ENCODE results near the gene GLI1. TPM values are rescaled to one million over a fixed set of nuclear protein-coding genes. Genes with fewer than 3 reads are reported as not detected.
"Not testable (repeated sequence)": the region's sequence is repeated elsewhere in the genome, so short reads cannot be mapped to it uniquely, and the experiment has no call there.

GLI1 gene
- 1.5 and 2.5 TPM in 2 replicates for total RNA-seq

GRCh38 chr12:57459750-57460467, at the start of gene GLI1:
GLI1 (plus strand) TSS chr12:57459785; CDS start chr12:57463692, 3,907 bp downstream.
- H3K27ac Mint-ChIP-seq = peak within 1 kb of the TSS; percentile 93
- H3K9me3 Mint-ChIP-seq = no peaks in the 10 kb centered on the region
- no peak for DNase-seq (ENCODE audit: low spot score)
- peaks cover 66% of the 10 kb centered on the region for H3K4me1 Mint-ChIP-seq (ENCODE audit: low read depth)
- H3K4me3 Mint-ChIP-seq = peak within 1 kb of the TSS; percentile 94
- no peaks in the 10 kb centered on the region for H3K36me3 Mint-ChIP-seq (ENCODE audit: low read depth)
- peaks cover 21% of the 10 kb centered on the region for H3K27me3 Mint-ChIP-seq (ENCODE audit: insufficient read depth)
- intact Hi-C loops (cut with micrococcal nuclease) = loop anchor here (1.0 kb wide), 9 partner anchors 27 to 247 kb away; partner anchors contain the start of genes DCTN2, DDIT3 and R3HDM2

DNA sequence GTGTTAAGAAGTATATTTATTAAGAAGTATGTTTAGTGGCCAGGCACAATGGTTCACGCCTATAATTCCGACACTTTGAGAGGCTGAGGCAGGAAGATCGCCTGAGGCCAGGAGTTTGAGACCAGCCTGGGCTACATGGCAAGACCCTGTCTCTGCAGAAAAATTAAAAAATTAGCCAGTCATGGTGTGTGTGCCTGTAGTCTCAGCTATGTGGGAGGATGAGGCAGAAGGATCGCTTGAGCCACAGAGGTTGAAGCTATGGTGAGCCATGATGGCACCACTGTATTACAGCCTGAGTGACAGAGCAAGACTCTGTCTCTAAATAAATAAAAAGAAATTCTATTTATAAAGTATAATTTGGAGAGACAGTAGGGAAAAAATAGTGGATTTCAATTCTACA, 49.1 kb upstream of the GLI1 start:
- intact Hi-C loops (cut with micrococcal nuclease) = no loop called here
- H3K4me1 Mint-ChIP-seq (ENCODE audit: low read depth) = no peaks in the 10 kb centered on the region
- H3K36me3 Mint-ChIP-seq (ENCODE audit: low read depth) = peaks cover 5% of the 10 kb centered on the region
- H3K4me3 Mint-ChIP-seq = no peak overlapping the region
- H3K27ac Mint-ChIP-seq = no peak overlapping the region
- no peaks in the 10 kb centered on the region for H3K9me3 Mint-ChIP-seq
- H3K27me3 Mint-ChIP-seq (ENCODE audit: insufficient read depth) = no peaks in the 10 kb centered on the region
- no peak for DNase-seq (ENCODE audit: low spot score)

DNA sequence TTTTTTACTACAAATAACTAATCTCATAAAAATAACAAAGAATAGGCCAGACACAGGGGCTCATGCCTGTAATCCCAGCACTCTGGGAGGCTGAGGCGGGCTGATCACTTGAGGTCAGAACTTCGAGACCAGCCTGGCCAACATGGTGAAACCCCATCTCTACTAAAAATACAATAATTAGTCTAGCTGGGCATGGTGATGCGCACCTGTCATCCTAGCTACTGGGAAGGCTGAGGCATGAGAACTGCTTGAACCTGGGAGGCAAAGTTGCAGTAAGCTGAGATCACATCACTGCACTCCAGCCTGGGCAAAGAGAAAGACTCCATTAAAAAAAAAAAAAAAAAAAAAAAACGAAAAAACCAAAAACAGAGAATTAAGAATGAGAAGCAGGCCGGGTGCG, 45.4 kb upstream of the GLI1 start:
- H3K9me3 Mint-ChIP-seq; DNase-seq (ENCODE audit: low spot score); H3K27ac Mint-ChIP-seq; H3K4me3 Mint-ChIP-seq; H3K27me3 Mint-ChIP-seq (ENCODE audit: insufficient read depth); intact Hi-C loops (cut with micrococcal nuclease); H3K36me3 Mint-ChIP-seq (ENCODE audit: low read depth); H3K4me1 Mint-ChIP-seq (ENCODE audit: low read depth): not testable (repeated sequence)

GRCh38 chr12:57415088-57415487, 44.5 kb upstream of the GLI1 start:
- DNase-seq (ENCODE audit: low spot score) = no peak
- no peak overlapping the region for H3K4me3 Mint-ChIP-seq
- H3K36me3 Mint-ChIP-seq (ENCODE audit: low read depth) = peaks cover 8% of the 10 kb centered on the region
- no peaks in the 10 kb centered on the region for H3K27me3 Mint-ChIP-seq (ENCODE audit: insufficient read depth)
- no peaks in the 10 kb centered on the region for H3K9me3 Mint-ChIP-seq
- H3K27ac Mint-ChIP-seq = no peak overlapping the region
- intact Hi-C loops (cut with micrococcal nuclease) = no loop called here
- H3K4me1 Mint-ChIP-seq (ENCODE audit: low read depth) = no peaks in the 10 kb centered on the region

DNA sequence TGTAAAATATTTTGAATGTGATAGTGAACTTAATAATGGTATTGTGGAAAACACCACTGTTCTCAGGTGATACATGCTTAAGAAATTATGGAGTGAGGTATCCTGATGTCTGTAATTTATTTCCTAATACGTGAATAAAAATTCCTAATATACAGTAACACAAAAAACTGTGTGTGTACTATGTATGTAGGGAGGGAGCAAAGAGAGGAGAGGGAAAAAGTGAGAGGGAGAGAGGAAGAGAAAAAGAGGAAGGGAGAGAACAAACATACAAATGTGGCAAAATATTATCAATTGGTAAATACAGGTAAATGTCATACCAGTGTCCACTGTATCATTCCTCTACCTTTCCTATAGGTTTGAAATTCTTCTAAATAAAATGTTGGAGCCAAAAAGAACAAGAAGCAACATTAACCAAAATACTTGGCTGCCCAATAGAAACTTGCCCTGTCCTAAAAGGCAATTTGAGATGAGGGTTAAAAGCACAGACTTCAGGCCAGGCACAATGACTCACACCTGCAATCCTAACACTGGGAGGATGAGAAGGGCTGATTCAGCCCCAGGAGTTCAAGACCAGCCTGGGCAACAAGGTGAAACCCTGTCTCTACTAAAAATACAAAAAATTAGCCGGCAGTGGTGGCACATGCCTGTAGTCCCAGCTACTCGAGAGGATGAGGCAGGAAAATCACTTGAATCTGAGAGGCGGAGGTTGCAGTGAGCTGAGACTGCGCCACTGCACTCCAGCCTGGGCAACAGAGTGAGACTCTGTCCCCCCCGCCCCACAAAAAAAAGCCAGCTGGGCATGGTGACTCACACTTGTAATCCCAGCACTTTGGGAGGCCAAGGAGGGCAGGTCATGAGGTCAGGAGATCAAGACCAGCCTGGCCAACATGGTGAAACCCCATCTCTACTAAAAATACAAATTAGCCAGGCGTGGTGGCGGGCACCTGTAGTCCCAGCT, 43.3 kb upstream of the GLI1 start:
- no peak overlapping the region for H3K4me3 Mint-ChIP-seq
- H3K27ac Mint-ChIP-seq = no peak overlapping the region
- H3K9me3 Mint-ChIP-seq = no peaks in the 10 kb centered on the region
- intact Hi-C loops (cut with micrococcal nuclease) = no loop called here
- no peaks in the 10 kb centered on the region for H3K27me3 Mint-ChIP-seq (ENCODE audit: insufficient read depth)
- DNase-seq (ENCODE audit: low spot score) = no peak
- H3K36me3 Mint-ChIP-seq (ENCODE audit: low read depth) = peaks cover 13% of the 10 kb centered on the region
- H3K4me1 Mint-ChIP-seq (ENCODE audit: low read depth) = peaks cover 4% of the 10 kb centered on the region

DNA sequence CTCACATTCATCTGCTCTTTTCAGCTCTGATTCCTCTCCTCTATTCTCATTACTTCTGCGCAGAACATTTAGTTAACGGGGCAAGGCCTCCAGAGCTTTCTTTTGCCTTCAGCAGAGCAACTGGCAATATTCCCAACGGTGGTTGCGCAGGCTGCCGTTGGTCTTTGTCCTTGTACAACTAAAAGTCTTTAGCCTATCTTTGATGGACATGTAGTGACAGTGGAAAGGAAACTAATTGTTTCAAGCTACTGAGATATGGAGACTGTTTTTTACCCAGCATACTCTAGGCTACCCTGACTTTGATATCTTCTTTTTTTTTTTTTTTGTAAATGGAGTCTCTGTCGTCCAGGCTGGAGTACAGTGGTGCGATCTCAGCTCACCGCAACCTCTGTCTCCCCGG, 41.3 kb upstream of the GLI1 start:
- intact Hi-C loops (cut with micrococcal nuclease) = no loop called here
- Mint-ChIP-seq H3K27me3 (ENCODE audit: insufficient read depth) (no peaks in the 10 kb centered on the region), H3K4me1 (ENCODE audit: low read depth) (peaks cover 4% of the 10 kb centered on the region), H3K4me3 (no peak overlapping the region), H3K9me3 (no peaks in the 10 kb centered on the region), H3K36me3 (ENCODE audit: low read depth) (peaks cover 20% of the 10 kb centered on the region), H3K27ac (no peak overlapping the region)
- DNase-seq (ENCODE audit: low spot score) = no peak

DNA sequence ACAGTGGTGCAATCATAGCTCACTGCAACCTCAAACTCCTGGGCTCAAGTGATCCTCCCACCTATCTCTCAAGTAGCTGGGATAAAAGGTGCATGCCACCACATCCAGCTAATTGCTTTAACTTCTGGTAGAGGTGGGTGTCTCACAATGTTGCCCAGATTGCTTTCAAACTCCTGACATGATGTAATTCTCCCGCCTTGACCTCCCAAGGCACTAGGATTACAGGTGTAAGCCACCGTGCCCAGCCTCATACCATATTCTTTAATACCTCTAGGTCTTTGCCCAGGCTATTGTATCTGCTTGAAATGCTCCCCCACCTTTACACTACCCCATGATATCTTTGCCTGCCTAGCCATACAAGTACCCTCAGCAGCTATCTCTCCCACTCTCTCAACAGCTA, 40.1 kb upstream of the GLI1 start:
- Mint-ChIP-seq H3K4me1 (ENCODE audit: low read depth) (peaks cover 4% of the 10 kb centered on the region), H3K9me3 (no peaks in the 10 kb centered on the region), H3K27me3 (ENCODE audit: insufficient read depth) (no peaks in the 10 kb centered on the region), H3K27ac (no peak overlapping the region), H3K36me3 (ENCODE audit: low read depth) (peaks cover 22% of the 10 kb centered on the region), H3K4me3 (no peak overlapping the region)
- no peak for DNase-seq (ENCODE audit: low spot score)
- intact Hi-C loops (cut with micrococcal nuclease) = no loop called here

- H3K27me3 Mint-ChIP-seq (ENCODE audit: insufficient read depth) = no peaks in the 10 kb centered on the region
- peaks cover 24% of the 10 kb centered on the region for H3K36me3 Mint-ChIP-seq (ENCODE audit: low read depth)
- peaks cover 4% of the 10 kb centered on the region for H3K4me1 Mint-ChIP-seq (ENCODE audit: low read depth)
Observed at GRCh38 chr12:57420482-57420881, 39.1 kb upstream of the GLI1 start.

DNA sequence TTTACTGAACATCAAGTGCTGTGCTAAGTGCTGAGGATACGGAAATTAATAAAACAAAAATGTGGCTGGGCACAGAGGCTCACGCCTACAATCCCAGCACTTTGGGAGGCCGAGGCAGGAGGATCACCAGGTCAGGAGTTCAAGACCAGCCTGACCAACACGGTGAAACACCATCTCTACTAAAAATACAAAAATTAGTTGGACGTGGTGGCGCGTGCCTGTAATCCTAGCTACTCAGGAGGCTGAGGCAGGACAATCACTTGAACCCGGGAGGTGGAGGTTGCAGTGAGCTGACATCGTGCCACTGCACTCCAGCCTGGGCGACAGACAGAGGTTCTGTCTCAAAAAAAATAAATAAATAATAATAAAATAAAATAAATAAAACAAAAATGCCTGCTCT, 32.6 kb upstream of the GLI1 start:
- H3K27ac Mint-ChIP-seq; H3K27me3 Mint-ChIP-seq (ENCODE audit: insufficient read depth); H3K9me3 Mint-ChIP-seq; H3K4me3 Mint-ChIP-seq; DNase-seq (ENCODE audit: low spot score); intact Hi-C loops (cut with micrococcal nuclease): not testable (repeated sequence)
- Mint-ChIP-seq H3K4me1 (ENCODE audit: low read depth) (peaks cover 29% of the 10 kb centered on the region), H3K36me3 (ENCODE audit: low read depth) (peaks cover 19% of the 10 kb centered on the region)

More at GRCh38 chr12:57420482-57420881, 39.1 kb upstream of the GLI1 start:
- Mint-ChIP-seq H3K27ac (no peak overlapping the region), H3K4me3 (no peak overlapping the region), H3K9me3 (no peaks in the 10 kb centered on the region)
- intact Hi-C loops (cut with micrococcal nuclease) = no loop called here
- no peak for DNase-seq (ENCODE audit: low spot score)

DNA sequence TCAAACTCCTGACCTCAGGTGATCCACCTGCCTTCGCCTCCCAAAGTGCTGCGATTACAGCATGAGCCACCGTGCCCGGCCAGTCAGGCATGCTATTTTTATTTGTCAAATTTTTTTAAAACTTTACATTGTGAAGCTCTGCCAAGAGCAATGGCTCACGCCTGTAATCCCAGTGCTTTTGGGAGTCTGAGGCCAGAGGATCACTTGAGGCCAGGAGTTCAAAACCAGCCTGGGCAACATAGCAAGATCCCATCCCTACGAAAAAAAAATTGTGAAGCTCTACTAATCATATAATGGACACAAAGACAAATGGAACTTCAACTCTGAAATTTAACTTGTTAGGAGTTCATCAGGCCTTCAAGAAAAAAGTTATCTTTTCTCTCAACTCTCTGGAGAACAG, 30.6 kb upstream of the GLI1 start:
- no peak for DNase-seq (ENCODE audit: low spot score)
- Mint-ChIP-seq H3K27me3 (ENCODE audit: insufficient read depth) (no peaks in the 10 kb centered on the region), H3K4me1 (ENCODE audit: low read depth) (peaks cover 29% of the 10 kb centered on the region), H3K27ac (peak overlapping the region; percentile 80), H3K36me3 (ENCODE audit: low read depth) (peaks cover 11% of the 10 kb centered on the region), H3K9me3 (no peaks in the 10 kb centered on the region), H3K4me3 (peak overlapping the region; percentile 82)
- intact Hi-C loops (cut with micrococcal nuclease) = no loop called here

GRCh38 chr12:57429473-57430111, 30.0 kb upstream of the GLI1 start:
- peak overlapping the region; percentile 98 for H3K4me3 Mint-ChIP-seq
- peaks cover 8% of the 10 kb centered on the region for H3K36me3 Mint-ChIP-seq (ENCODE audit: low read depth)
- DNase-seq (ENCODE audit: low spot score) = no peak
- intact Hi-C loops (cut with micrococcal nuclease) = loop anchor here (2.0 kb wide), 1 partner anchor 59 kb away; the partner anchor contains the start of gene MARS1
- H3K27me3 Mint-ChIP-seq (ENCODE audit: insufficient read depth) = no peaks in the 10 kb centered on the region
- peak overlapping the region; percentile 99 for H3K27ac Mint-ChIP-seq
- H3K4me1 Mint-ChIP-seq (ENCODE audit: low read depth) = peaks cover 29% of the 10 kb centered on the region
- H3K9me3 Mint-ChIP-seq = no peaks in the 10 kb centered on the region

GRCh38 chr12:57430112-57430930, 29.3 kb upstream of the GLI1 start:
- Mint-ChIP-seq H3K4me1 (ENCODE audit: low read depth) (peaks cover 32% of the 10 kb centered on the region), H3K27me3 (ENCODE audit: insufficient read depth) (no peaks in the 10 kb centered on the region), H3K9me3 (no peaks in the 10 kb centered on the region), H3K36me3 (ENCODE audit: low read depth) (peaks cover 7% of the 10 kb centered on the region), H3K27ac (peak overlapping the region; percentile 99), H3K4me3 (peak overlapping the region; percentile 98)
- DNase-seq (ENCODE audit: low spot score) = peak; percentile 57
- intact Hi-C loops (cut with micrococcal nuclease) = loop anchor here (2.0 kb wide), 1 partner anchor 58 kb away; the partner anchor contains the start of gene MARS1
